HG03108 (cell line): ENCODE results near the gene USB1.

Experiments
- ATAC-seq: cut with Tn5 transposase; IDR thresholded peaks from one replicate; pipeline ENCODE4 v1.9.1; 2021; ENCODE audit warnings: moderate library complexity; ENCODE audit not compliant: unreplicated experiment

The USB1 gene

GRCh38 chr16:58045096-58045495, 43.9 kb downstream of the USB1 start:
- ATAC-seq, result no peak

DNA sequence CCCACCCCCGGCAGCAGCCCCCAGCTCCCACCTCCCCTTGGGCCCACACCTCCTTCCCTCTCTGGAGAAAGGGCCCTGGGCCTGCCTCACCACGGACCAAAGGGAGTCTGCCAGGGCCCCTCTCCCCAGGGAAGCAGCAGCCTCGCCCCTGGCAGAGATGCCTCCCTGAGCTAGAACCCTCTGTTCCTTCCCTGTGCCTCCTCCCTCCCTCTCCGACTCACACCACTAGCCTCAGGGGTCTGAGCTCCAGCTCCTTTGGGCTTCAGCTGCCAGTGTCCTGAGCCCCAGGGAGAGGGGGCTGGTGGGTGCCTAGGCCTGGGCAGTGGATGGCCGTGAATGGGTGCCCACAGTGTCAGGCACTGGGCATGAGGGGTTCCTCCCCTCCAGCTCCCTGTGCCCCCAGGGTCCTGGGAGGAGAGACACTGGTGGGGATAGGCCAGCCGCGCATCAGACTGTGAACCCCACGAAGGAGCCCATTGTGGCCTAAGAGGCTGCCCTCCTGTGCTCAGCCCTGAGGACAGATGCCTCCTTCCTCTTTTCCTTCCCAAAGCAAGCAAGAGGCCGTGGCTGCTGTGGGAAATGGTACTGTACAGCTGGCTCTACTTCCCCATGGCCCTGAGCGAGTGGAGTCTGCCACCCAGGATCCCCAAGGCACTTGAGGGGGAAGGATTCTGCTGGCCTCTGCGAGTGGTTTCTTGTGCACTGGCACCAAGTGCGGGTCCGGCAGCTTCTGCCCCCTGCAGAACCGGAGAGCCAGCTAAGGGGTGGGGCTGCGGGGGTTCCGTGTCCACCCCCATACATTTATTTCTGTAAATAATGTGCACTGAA, 45.1 kb downstream of the USB1 start:
- no peak for ATAC-seq

- no peak for ATAC-seq
These were observed 45.7 kb downstream of the USB1 start for GRCh38 chr16:58046936-58047335.

- no peak for ATAC-seq
These were observed 46.5 kb downstream of the USB1 start for GRCh38 chr16:58047557-58048348.

- no peak for ATAC-seq
These were observed 47.5 kb downstream of the USB1 start for GRCh38 chr16:58048494-58049231.

GRCh38 chr16:58049232-58050185, 48.3 kb downstream of the USB1 start:
- no peak for ATAC-seq

DNA sequence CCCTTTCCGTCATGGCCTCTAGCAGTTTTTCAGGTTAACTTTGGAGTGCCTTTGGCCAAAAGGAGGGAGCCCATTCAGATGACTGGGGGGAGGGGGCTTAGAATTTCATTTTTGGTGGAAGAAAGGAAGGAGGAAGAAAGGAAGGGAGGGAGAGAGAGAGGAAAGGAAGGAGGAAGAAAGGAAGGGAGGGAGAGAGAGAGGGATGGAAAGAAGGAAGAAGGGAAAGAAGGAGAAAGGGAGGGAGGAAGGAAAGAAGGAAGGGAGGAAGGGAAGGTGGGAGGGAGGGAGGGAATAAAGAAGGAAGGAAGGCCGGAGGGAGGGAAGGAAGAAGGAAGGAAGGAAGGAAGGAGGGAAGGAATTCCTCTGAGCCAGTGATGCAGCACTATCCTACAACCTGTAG, 50.1 kb downstream of the USB1 start:
- no peak for ATAC-seq

DNA sequence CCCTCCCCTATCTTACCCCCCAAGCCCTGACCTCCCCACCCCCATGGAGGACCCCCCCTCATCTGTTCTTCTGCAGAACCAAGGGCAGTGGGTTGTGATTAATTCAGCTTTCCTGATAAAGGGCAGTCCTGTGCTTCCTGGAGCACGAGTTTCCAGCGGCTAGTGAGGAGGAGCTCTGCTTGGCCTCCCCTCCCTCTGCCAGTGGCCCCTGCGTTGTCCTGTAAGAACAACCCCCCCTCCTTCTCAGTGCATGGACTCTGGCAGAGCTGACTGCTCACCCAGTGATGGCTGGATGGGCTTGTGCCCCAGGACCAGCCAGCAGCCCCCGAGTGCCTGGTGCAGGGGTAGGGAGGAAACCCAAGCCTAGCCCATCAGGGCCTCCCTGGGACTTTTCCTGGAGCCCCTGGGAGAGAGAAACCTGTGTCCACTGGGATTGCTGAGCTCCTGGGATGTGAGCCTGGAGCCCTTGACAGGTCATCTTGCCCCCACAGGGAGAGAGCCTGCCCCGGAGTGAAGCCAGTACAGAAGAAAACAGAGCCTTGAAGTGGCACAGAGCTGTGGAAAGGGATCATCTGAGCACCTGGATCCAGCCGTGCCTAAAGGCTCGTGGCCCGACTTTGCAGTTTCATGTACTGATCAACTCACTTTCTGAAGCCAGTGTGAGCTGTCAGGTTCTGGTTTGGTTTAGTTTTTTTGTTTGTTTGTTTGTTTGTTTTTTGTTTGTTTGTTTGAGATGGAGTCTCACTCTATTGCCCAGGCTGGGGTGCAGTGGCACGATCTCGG, 50.8 kb downstream of the USB1 start:
- ATAC-seq, result no peak

DNA sequence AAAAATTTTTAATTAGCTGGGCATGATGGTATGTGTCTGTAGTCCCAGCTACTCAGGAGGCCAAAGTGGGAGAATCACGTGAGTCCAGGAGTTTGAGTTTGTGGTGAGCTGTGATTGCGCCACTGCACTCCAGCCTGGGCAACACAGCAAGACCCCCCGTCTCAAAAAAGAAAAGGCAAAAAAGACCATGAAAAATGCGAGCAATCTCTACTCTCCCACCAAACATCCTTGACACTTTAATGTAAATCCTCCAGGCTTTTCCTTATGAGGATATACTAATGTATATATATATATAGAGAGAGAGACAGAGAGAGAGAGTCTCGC, 52.4 kb downstream of the USB1 start:
- ATAC-seq, result no peak

DNA sequence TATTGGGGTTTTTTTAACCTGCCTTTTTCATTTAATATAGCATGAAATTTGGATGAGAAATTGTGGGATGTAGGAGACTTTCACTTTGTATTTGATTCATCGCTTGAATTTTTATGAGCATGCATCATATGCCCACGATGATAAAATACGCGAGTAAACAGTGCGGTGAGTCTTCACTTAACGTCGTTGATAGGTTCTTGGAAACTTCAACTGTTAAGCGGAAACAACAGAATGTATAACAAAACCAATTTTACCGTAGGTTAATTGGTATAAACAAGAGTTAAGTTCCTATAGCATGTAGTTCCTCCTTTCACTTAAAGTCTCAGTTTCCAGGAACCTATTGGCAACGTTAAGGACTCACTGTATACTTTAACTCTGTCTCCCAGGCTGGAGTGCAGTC, 53.1 kb downstream of the USB1 start:
- ATAC-seq, result no peak

- ATAC-seq, result no peak
These were observed 55.4 kb downstream of the USB1 start for GRCh38 chr16:58056580-58056979.

- no peak for ATAC-seq
These were observed 55.9 kb downstream of the USB1 start for GRCh38 chr16:58057121-58057520.

DNA sequence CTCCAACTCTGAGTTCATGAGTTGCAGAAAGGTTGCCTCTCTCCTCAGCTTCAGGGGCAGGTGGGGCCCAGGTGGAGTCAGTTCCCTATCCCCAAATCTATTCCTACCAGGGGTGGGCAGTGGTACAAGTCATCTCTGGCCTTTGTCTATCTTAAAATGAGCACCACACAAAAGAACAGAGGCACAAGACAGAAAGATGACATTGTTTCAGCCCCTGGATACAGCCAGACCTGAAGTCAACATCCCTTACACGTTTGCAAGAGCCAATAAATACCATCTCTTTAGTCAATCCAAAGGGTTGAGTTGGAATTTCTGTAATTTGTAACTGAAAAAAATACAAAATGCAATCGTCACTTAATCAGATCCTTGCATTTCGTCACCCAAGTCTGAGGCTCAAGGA, 56.6 kb downstream of the USB1 start:
- ATAC-seq, result no peak

- no peak for ATAC-seq
These were observed 61.6 kb downstream of the USB1 start for GRCh38 chr16:58062821-58063220.

DNA sequence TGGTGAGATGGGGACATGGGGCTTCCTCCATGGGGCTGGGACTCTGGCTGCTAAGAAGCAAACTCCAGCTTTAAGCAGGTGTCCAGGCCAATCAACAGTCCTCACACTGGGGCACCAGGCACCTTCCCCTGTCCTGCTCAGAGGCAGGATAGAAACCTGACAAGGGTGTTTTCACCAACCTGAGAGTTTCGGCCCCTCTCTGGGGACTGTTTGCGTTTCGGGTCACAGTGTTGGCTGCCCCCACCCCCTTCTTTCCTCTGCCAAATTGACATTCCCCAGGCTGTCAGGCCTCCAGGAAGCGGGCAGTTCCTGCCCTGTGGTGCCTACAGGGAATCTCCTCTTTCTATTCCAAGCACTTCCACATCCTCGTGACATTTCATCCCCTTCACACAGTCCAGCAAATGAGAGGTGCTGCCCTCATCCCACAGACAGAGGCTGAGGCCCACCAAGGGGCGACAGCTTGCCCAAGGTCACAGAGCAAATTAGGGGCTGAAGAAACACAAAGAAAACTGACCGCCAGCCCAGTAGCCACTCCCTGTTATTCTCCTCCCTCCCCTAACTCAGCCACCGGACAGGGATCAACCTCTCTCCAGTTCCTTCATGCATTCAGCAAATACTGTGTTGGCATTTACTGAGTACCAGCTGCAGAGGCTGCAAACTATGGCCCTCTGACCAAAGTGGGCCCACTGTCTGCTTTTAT, 62.3 kb downstream of the USB1 start:
- no peak for ATAC-seq

DNA sequence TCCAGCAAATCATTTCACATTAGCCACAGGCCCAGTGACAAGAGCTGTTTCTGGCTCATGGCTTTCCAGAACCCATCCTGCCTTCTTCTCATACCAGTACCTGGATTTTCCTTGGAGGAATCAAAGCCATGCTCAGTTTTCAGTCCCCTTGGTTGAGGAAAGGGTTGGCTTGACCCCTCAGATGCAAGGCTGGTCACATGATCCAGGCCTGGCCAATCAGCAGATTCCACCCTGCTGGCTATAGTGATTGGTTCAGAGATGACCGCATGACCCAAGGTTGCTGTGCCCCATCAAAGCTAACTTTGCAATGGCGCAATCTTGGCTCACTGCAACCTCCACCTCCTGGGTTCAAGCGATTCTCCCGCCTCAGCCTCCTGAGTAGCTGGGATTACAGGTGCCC, 69.4 kb downstream of the USB1 start:
- ATAC-seq, result no peak
